BJ (cell line): ENCODE results near the gene OR5D13. TPM values are rescaled to one million over a fixed set of nuclear protein-coding genes. Genes with fewer than 3 reads are reported as not detected.

Source experiments
- CTCF ChIA-PET: fragments of 350-600 bp; formaldehyde crosslinking; extraction: SDS; loops from one replicate; lab custom pipeline; 2021; ENCODE audit warnings: antibody characterized with exemption, inconsistent platforms; lab: Yijun Ruan, JAX
- POLR2A ChIA-PET: fragments of 300-600 bp; sonication (Branson Sonifier 250); formaldehyde crosslinking; extraction: SDS; loops from one replicate; lab custom pipeline; 2021; ENCODE audit warnings: antibody characterized with exemption; lab: Charles Lee
- DNase-seq: peaks from one replicate; pipeline ENCODE4 v3.0.0-alpha.2; 2011; ENCODE audit warnings: low read depth
- H3K27me3 ChIP-seq: 2 replicates; pipeline ENCODE4 v1.6.0; 2011; ENCODE audit warnings: low read length; ENCODE audit not compliant: control insufficient read depth, insufficient read depth
- H3K36me3 ChIP-seq: 2 replicates; pipeline ENCODE4 v1.5.1; 2011; ENCODE audit warnings: low read length; ENCODE audit not compliant: control insufficient read depth, insufficient read depth
- H3K4me3 ChIP-seq: 2 replicates; pipeline ENCODE4 v1.5.1; 2011; ENCODE audit warnings: low read depth, mild to moderate bottlenecking, control low read depth, low read length
- CTCF ChIP-seq: IDR thresholded peaks from 2 replicates; pipeline ENCODE4 v1.5.1; 2011; ENCODE audit warnings: low read depth, mild to moderate bottlenecking, control low read depth, inconsistent platforms, low read length, moderate library complexity; ENCODE audit not compliant: insufficient read depth
- polyA plus RNA-seq: library from polyadenylated mRNA; depleted of rRNA; stranded (reverse); fragments of >200 nt; gene quantifications from 2 replicates; pipeline ENCODE4 v1.2.3, GENCODE V29; 2011; rRNA removed

OR5D13 gene
- polyA plus RNA-seq, 1 experiment = not detected

GRCh38 chr11:55795256-55795655 lies 22.0 kb downstream of the OR5D13 start, which contains the start of gene OR5D14:
Gene OR5D14, plus strand, starts transcription at chr11:55795556. Its CDS starts 0 bp downstream, at chr11:55795556.
- no peak for TF ChIP-seq CTCF
- no peaks in the 10 kb centered on the region for H3K36me3 ChIP-seq
- CTCF ChIA-PET = no interaction called here

GRCh38 chr11:55806248-55806647 lies 33.0 kb downstream of the OR5D13 start:
- DNase-seq = no peak
- no peak overlapping the region for H3K4me3 ChIP-seq
- ChIA-PET CTCF (no interaction called here), POLR2A (no interaction called here)
- H3K36me3 ChIP-seq = no peaks in the 10 kb centered on the region
- H3K27me3 ChIP-seq = no peaks in the 10 kb centered on the region
- no peak for TF ChIP-seq CTCF

More at GRCh38 chr11:55795256-55795655, 22.0 kb downstream of the OR5D13 start, which contains the start of gene OR5D14:
- POLR2A ChIA-PET = no interaction called here
- Histone ChIP-seq H3K27me3 (no peaks in the 10 kb centered on the region), H3K4me3 (no peak within 1 kb of the TSS)
- DNase-seq = no peak

GRCh38 chr11:55811067-55811466 lies 37.8 kb downstream of the OR5D13 start, which contains the start of gene OR5L1:
Gene OR5L1, plus strand, starts transcription at chr11:55811367. Its CDS starts 100 bp downstream, at chr11:55811467.
- no peak for TF ChIP-seq CTCF
- Histone ChIP-seq H3K36me3 (no peaks in the 10 kb centered on the region), H3K27me3 (no peaks in the 10 kb centered on the region), H3K4me3 (no peak within 1 kb of the TSS)
- DNase-seq = no peak
- ChIA-PET CTCF (no interaction called here), POLR2A (no interaction called here)

- Histone ChIP-seq H3K36me3 (no peaks in the 10 kb centered on the region), H3K4me3 (no peak within 1 kb of the TSS), H3K27me3 (no peaks in the 10 kb centered on the region)
- no peak for DNase-seq
- TF ChIP-seq CTCF = no peak
- CTCF ChIA-PET = no interaction called here
- POLR2A ChIA-PET = no interaction called here
These were observed 46.1 kb downstream of the OR5D13 start, which contains the start of gene OR5D18 for GRCh38 chr11:55819330-55819729. Gene OR5D18, plus strand, starts transcription at chr11:55819630. Its CDS starts 0 bp downstream, at chr11:55819630.

Other genes starting within 250 kb of the OR5D13 start
- not detected in 2 replicates for gene OR4C15, start 219.0 kb upstream of the OR5D13 start, polyA plus RNA-seq
- gene OR4C16, start 201.3 kb upstream of the OR5D13 start, polyA plus RNA-seq = not detected in 2 replicates
- not detected in 2 replicates for gene OR4C11, start 165.8 kb upstream of the OR5D13 start, polyA plus RNA-seq
- gene OR4P4, start 138.3 kb upstream of the OR5D13 start, polyA plus RNA-seq = not detected in 2 replicates
- gene OR4S2, start 125.1 kb upstream of the OR5D13 start, polyA plus RNA-seq = not detected in 2 replicates
- not detected in 2 replicates for gene OR4C6, start 111.2 kb upstream of the OR5D13 start, polyA plus RNA-seq
- gene OR5D14, start 22.1 kb downstream of the OR5D13 start, polyA plus RNA-seq = not detected in 2 replicates
- gene OR5L1, start 37.9 kb downstream of the OR5D13 start, polyA plus RNA-seq = not detected in 2 replicates
- not detected in 2 replicates for gene OR5D18, start 46.2 kb downstream of the OR5D13 start, polyA plus RNA-seq
- gene OR5L2, start 53.8 kb downstream of the OR5D13 start, polyA plus RNA-seq = not detected in 2 replicates
- not detected in 2 replicates for gene OR5D16, start 65.3 kb downstream of the OR5D13 start, polyA plus RNA-seq
- gene TRIM51, start 109.9 kb downstream of the OR5D13 start, polyA plus RNA-seq = not detected in 2 replicates
- gene OR5W2, start 141.1 kb downstream of the OR5D13 start, polyA plus RNA-seq = not detected in 2 replicates
- not detected in 2 replicates for gene OR5I1, start 163.0 kb downstream of the OR5D13 start, polyA plus RNA-seq
- not detected in 2 replicates for gene OR10AG1, start 196.5 kb downstream of the OR5D13 start, polyA plus RNA-seq
- not detected in 2 replicates for gene OR5F1, start 221.2 kb downstream of the OR5D13 start, polyA plus RNA-seq